ENCODE data around the gene MPL.

MPL gene

GRCh38 chr1:43324810-43325209 is 12.8 kb upstream of the MPL start:
- H3K27ac ChIP-seq, result no peak overlapping the region
- peaks cover 14% of the 10 kb centered on the region for H3K9me3 ChIP-seq (ENCODE audit: severe bottlenecking)
- H3K4me3 ChIP-seq (ENCODE audit: low read depth, low read length), result no peak overlapping the region
- no peaks in the 10 kb centered on the region for H3K36me3 ChIP-seq
- no peak for DNase-seq
- no peaks in the 10 kb centered on the region for H3K27me3 ChIP-seq (ENCODE audit: insufficient read depth, low read depth, severe bottlenecking)
- TF ChIP-seq CTCF (IDR thresholded peaks at IDR 0.05; ENCODE audit: low read depth, low read length), result no peak

- peaks cover 14% of the 10 kb centered on the region for H3K9me3 ChIP-seq (ENCODE audit: severe bottlenecking)
- H3K36me3 ChIP-seq, result no peaks in the 10 kb centered on the region
- no peak for DNase-seq
- no peak overlapping the region for H3K4me3 ChIP-seq (ENCODE audit: low read depth, low read length)
- H3K27ac ChIP-seq, result no peak overlapping the region
- H3K27me3 ChIP-seq (ENCODE audit: insufficient read depth, low read depth, severe bottlenecking), result no peaks in the 10 kb centered on the region
- TF ChIP-seq CTCF (IDR thresholded peaks at IDR 0.05; ENCODE audit: low read depth, low read length), result no peak
Measured at GRCh38 chr1:43325381-43325780, 12.2 kb upstream of the MPL start.

GRCh38 chr1:43327549-43328292 is 9.9 kb upstream of the MPL start:
- DNase-seq, result no peak
- no peaks in the 10 kb centered on the region for H3K27me3 ChIP-seq (ENCODE audit: insufficient read depth, low read depth, severe bottlenecking)
- peaks cover 14% of the 10 kb centered on the region for H3K9me3 ChIP-seq (ENCODE audit: severe bottlenecking)
- no peaks in the 10 kb centered on the region for H3K36me3 ChIP-seq
- no peak for TF ChIP-seq CTCF (IDR thresholded peaks at IDR 0.05; ENCODE audit: low read depth, low read length)
- no peak overlapping the region for H3K4me3 ChIP-seq (ENCODE audit: low read depth, low read length)
- no peak overlapping the region for H3K27ac ChIP-seq

GRCh38 chr1:43329995-43330751 is 7.4 kb upstream of the MPL start:
- Histone ChIP-seq H3K27me3 (ENCODE audit: insufficient read depth, low read depth, severe bottlenecking) (no peaks in the 10 kb centered on the region), H3K36me3 (no peaks in the 10 kb centered on the region), H3K4me3 (ENCODE audit: low read depth, low read length) (no peak overlapping the region), H3K27ac (no peak overlapping the region), H3K9me3 (ENCODE audit: severe bottlenecking) (peaks cover 14% of the 10 kb centered on the region)
- no peak for TF ChIP-seq CTCF (IDR thresholded peaks at IDR 0.05; ENCODE audit: low read depth, low read length)
- DNase-seq, result no peak

- no peak for TF ChIP-seq CTCF (IDR thresholded peaks at IDR 0.05; ENCODE audit: low read depth, low read length)
- Histone ChIP-seq H3K4me3 (ENCODE audit: low read depth, low read length) (no peak overlapping the region), H3K27ac (no peak overlapping the region), H3K27me3 (ENCODE audit: insufficient read depth, low read depth, severe bottlenecking) (no peaks in the 10 kb centered on the region), H3K9me3 (ENCODE audit: severe bottlenecking) (peaks cover 11% of the 10 kb centered on the region), H3K36me3 (no peaks in the 10 kb centered on the region)
- no peak for DNase-seq
Measured at GRCh38 chr1:43331688-43332087, 5.9 kb upstream of the MPL start.

Measured in WERI-Rb-1 (cell line).